ENCODE data around the gene SLC1A3.

SLC1A3 gene

GRCh38 chr5:36681711-36682110 lies 75.3 kb downstream of the SLC1A3 start:
- Histone ChIP-seq H3K9me2 (replicated peaks; ENCODE audit: low read depth, low read length) (no peaks in the 10 kb centered on the region), H3K9me3 (ENCODE audit: insufficient read depth, low read depth, low read length) (no peaks in the 10 kb centered on the region), H3K79me2 (ENCODE audit: insufficient read depth, low read length) (no peaks in the 10 kb centered on the region), H3K9ac (ENCODE audit: low read depth, low read length, poor library complexity, severe bottlenecking) (no peak overlapping the region), H3K4me3 (ENCODE audit: low read length, poor library complexity, severe bottlenecking) (no peak overlapping the region), H3K27me3 (ENCODE audit: insufficient read depth, low read length, poor library complexity, severe bottlenecking) (no peaks in the 10 kb centered on the region), H3K4me1 (ENCODE audit: insufficient read depth, low read length, poor library complexity, severe bottlenecking) (no peaks in the 10 kb centered on the region), H3F3A (ENCODE audit: low read depth) (no peaks in the 10 kb centered on the region), H2AFZ (ENCODE audit: low read length) (no peak overlapping the region), H3K36me3 (ENCODE audit: insufficient read depth, low read length) (no peaks in the 10 kb centered on the region), H4K20me1 (ENCODE audit: insufficient read depth, low read length, poor library complexity, severe bottlenecking) (no peaks in the 10 kb centered on the region), H3K4me2 (ENCODE audit: low read depth, low read length, poor library complexity, severe bottlenecking) (no peak overlapping the region)
- TF ChIP-seq EZH2phosphoT487 (IDR thresholded peaks at IDR 0.05; ENCODE audit: borderline replicate concordance), result no peak
- TF ChIP-seq, protein P1, sequence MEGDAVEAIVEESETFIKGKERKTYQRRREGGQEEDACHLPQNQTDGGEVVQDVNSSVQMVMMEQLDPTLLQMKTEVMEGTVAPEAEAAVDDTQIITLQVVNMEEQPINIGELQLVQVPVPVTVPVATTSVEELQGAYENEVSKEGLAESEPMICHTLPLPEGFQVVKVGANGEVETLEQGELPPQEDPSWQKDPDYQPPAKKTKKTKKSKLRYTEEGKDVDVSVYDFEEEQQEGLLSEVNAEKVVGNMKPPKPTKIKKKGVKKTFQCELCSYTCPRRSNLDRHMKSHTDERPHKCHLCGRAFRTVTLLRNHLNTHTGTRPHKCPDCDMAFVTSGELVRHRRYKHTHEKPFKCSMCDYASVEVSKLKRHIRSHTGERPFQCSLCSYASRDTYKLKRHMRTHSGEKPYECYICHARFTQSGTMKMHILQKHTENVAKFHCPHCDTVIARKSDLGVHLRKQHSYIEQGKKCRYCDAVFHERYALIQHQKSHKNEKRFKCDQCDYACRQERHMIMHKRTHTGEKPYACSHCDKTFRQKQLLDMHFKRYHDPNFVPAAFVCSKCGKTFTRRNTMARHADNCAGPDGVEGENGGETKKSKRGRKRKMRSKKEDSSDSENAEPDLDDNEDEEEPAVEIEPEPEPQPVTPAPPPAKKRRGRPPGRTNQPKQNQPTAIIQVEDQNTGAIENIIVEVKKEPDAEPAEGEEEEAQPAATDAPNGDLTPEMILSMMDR (conservative IDR thresholded peaks at IDR 0.05; ENCODE audit: low read length), result no peak

DNA sequence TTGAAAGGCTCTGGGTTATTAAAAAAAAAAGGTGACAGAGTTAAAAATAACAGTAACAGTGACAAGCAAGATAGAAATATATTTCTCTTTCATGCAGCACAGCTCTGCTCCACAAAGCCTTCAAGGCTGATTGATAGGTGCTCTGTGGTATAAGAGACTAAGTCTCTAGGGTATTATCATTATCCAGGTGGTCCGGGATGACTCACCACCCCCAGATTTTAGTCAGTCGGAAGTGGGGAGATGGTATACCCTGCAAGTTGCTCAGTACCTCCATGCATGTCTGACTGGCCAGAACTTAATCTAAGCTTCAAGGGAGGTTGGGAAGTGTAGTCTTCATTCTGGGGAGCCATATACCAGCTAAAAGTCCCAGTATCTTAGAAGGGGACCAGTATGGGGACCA lies 76.1 kb downstream of the SLC1A3 start:
- Histone ChIP-seq H3K27me3 (ENCODE audit: insufficient read depth, low read length, poor library complexity, severe bottlenecking) (no peaks in the 10 kb centered on the region), H3K9me3 (ENCODE audit: insufficient read depth, low read depth, low read length) (no peaks in the 10 kb centered on the region), H3K4me3 (ENCODE audit: low read length, poor library complexity, severe bottlenecking) (no peak overlapping the region), H3K4me1 (ENCODE audit: insufficient read depth, low read length, poor library complexity, severe bottlenecking) (no peaks in the 10 kb centered on the region), H3K9ac (ENCODE audit: low read depth, low read length, poor library complexity, severe bottlenecking) (no peak overlapping the region), H2AFZ (ENCODE audit: low read length) (no peak overlapping the region), H3F3A (ENCODE audit: low read depth) (no peaks in the 10 kb centered on the region), H3K79me2 (ENCODE audit: insufficient read depth, low read length) (no peaks in the 10 kb centered on the region), H3K36me3 (ENCODE audit: insufficient read depth, low read length) (no peaks in the 10 kb centered on the region), H3K4me2 (ENCODE audit: low read depth, low read length, poor library complexity, severe bottlenecking) (no peak overlapping the region), H4K20me1 (ENCODE audit: insufficient read depth, low read length, poor library complexity, severe bottlenecking) (no peaks in the 10 kb centered on the region), H3K9me2 (replicated peaks; ENCODE audit: low read depth, low read length) (no peaks in the 10 kb centered on the region)
- TF ChIP-seq EZH2phosphoT487 (IDR thresholded peaks at IDR 0.05; ENCODE audit: borderline replicate concordance), result no peak
- TF ChIP-seq, protein P1 (conservative IDR thresholded peaks at IDR 0.05; ENCODE audit: low read length), result no peak

- no peak overlapping the region for H2AFZ ChIP-seq (ENCODE audit: low read length)
Measured at GRCh38 chr5:36683821-36684434, 77.5 kb downstream of the SLC1A3 start.

More at GRCh38 chr5:36683821-36684434, 77.5 kb downstream of the SLC1A3 start:
- Histone ChIP-seq H4K20me1 (ENCODE audit: insufficient read depth, low read length, poor library complexity, severe bottlenecking) (no peaks in the 10 kb centered on the region), H3K9me2 (replicated peaks; ENCODE audit: low read depth, low read length) (no peaks in the 10 kb centered on the region), H3K9me3 (ENCODE audit: insufficient read depth, low read depth, low read length) (no peaks in the 10 kb centered on the region), H3F3A (ENCODE audit: low read depth) (no peaks in the 10 kb centered on the region), H3K79me2 (ENCODE audit: insufficient read depth, low read length) (no peaks in the 10 kb centered on the region), H3K4me2 (ENCODE audit: low read depth, low read length, poor library complexity, severe bottlenecking) (no peak overlapping the region), H3K4me3 (ENCODE audit: low read length, poor library complexity, severe bottlenecking) (no peak overlapping the region), H3K4me1 (ENCODE audit: insufficient read depth, low read length, poor library complexity, severe bottlenecking) (no peaks in the 10 kb centered on the region), H3K9ac (ENCODE audit: low read depth, low read length, poor library complexity, severe bottlenecking) (no peak overlapping the region), H3K36me3 (ENCODE audit: insufficient read depth, low read length) (no peaks in the 10 kb centered on the region), H3K27me3 (ENCODE audit: insufficient read depth, low read length, poor library complexity, severe bottlenecking) (no peaks in the 10 kb centered on the region)
- TF ChIP-seq EZH2phosphoT487 (IDR thresholded peaks at IDR 0.05; ENCODE audit: borderline replicate concordance), result no peak
- TF ChIP-seq, protein P1 (conservative IDR thresholded peaks at IDR 0.05; ENCODE audit: low read length), result no peak
